GM23338 (cell line): Measurements from ENCODE around the gene EML1. TPM values are rescaled to one million over a fixed set of nuclear protein-coding genes. Genes with fewer than 3 reads are reported as not detected.

Experiments
- ATAC-seq: fragments of 200-7000 bp; cut with Tn5 transposase; 3 replicates; pipeline ENCODE4 v1.9.1; 2020
- DNase-seq: peaks from one replicate; pipeline ENCODE4 v3.0.0-alpha.2; 2015; ENCODE audit warnings: low spot score
- H2AFZ ChIP-seq: fragments of 200-600 bp; sonication (generic); 2 replicates; pipeline ENCODE4 v1.8.0; 2016; ENCODE audit warnings: antibody characterized with exemption, mild to moderate bottlenecking, moderate library complexity
- H3F3A ChIP-seq: fragments of 200-600 bp; sonication (generic); replicated peaks from 2 replicates; pipeline ENCODE4 v1.8.0; 2017; ENCODE audit warnings: antibody characterized with exemption, mixed run types, low read depth
- H3K27ac ChIP-seq: fragments of 200-600 bp; sonication (generic); 2 replicates; pipeline ENCODE4 v1.6.1; 2016; ENCODE audit warnings: low read depth
- H3K27me3 ChIP-seq: fragments of 200-600 bp; sonication (generic); 2 replicates; pipeline ENCODE4 v1.8.0; 2016; ENCODE audit warnings: mild to moderate bottlenecking, mixed run types, moderate library complexity; ENCODE audit not compliant: insufficient read depth
- H3K36me3 ChIP-seq: fragments of 200-600 bp; sonication (generic); 2 replicates; pipeline ENCODE4 v1.8.0; 2016; ENCODE audit warnings: mild to moderate bottlenecking; ENCODE audit not compliant: insufficient read depth
- H3K4me1 ChIP-seq: fragments of 200-600 bp; sonication (generic); 2 replicates; pipeline ENCODE4 v1.8.0; 2016; ENCODE audit warnings: mild to moderate bottlenecking, moderate library complexity; ENCODE audit not compliant: insufficient read depth
- H3K4me2 ChIP-seq: fragments of 200-600 bp; sonication (generic); 2 replicates; pipeline ENCODE4 v1.7.1; 2017; ENCODE audit warnings: mixed run types
- H3K4me3 ChIP-seq: fragments of 200-600 bp; sonication (generic); 2 replicates; pipeline ENCODE4 v1.6.1; 2016; ENCODE audit warnings: mixed run types
- H3K79me2 ChIP-seq: fragments of 200-600 bp; sonication (generic); replicated peaks from 2 replicates; pipeline ENCODE4 v1.8.0; 2017; ENCODE audit warnings: mild to moderate bottlenecking; ENCODE audit not compliant: insufficient read depth
- H3K9me2 ChIP-seq: fragments of 200-600 bp; sonication (generic); 2 replicates; pipeline ENCODE4 v1.8.0; 2017; ENCODE audit not compliant: insufficient read depth
- H4K20me1 ChIP-seq: fragments of 200-600 bp; sonication (generic); replicated peaks from 2 replicates; pipeline ENCODE4 v1.8.0; 2017; ENCODE audit warnings: mild to moderate bottlenecking; ENCODE audit not compliant: insufficient read depth
- H3K27ac Mint-ChIP-seq: 2 replicates; pipeline ENCODE4 v1.8.0; 2020; ENCODE audit warnings: inconsistent platforms, mild to moderate bottlenecking, moderate library complexity, mixed read lengths
- H3K27me3 Mint-ChIP-seq: 3 replicates; pipeline ENCODE4 v1.8.0; 2022; ENCODE audit warnings: low read depth, mild to moderate bottlenecking, moderate library complexity, mixed read lengths, inconsistent platforms; ENCODE audit not compliant: insufficient read depth, poor library complexity
- H3K36me3 Mint-ChIP-seq: 3 replicates; pipeline ENCODE4 v1.8.0; 2021; ENCODE audit warnings: low read depth, mild to moderate bottlenecking, inconsistent platforms, moderate library complexity, mixed read lengths
- H3K4me1 Mint-ChIP-seq: 3 replicates; pipeline ENCODE4 v1.8.0; 2020; ENCODE audit warnings: mild to moderate bottlenecking, inconsistent platforms, mixed read lengths
- H3K4me3 Mint-ChIP-seq: 3 replicates; pipeline ENCODE4 v1.8.0; 2021; ENCODE audit warnings: moderate library complexity, mild to moderate bottlenecking, inconsistent platforms, mixed read lengths
- H3K9me3 Mint-ChIP-seq: 3 replicates; pipeline ENCODE4 v1.8.0; 2020; ENCODE audit warnings: moderate library complexity, mild to moderate bottlenecking, inconsistent platforms, mixed read lengths
- CREB1 ChIP-seq: fragments of 250-450 bp; sonication (Bioruptor Pico); IDR thresholded peaks from 2 replicates; pipeline ENCODE4 v1.5.0; 2020; ENCODE audit warnings: low read depth, mild to moderate bottlenecking, moderate library complexity
- EZH2 ChIP-seq: fragments of 200-600 bp; sonication (generic); IDR thresholded peaks from one replicate; pipeline ENCODE4 v1.8.0; 2017; ENCODE audit warnings: antibody characterized with exemption, mild to moderate bottlenecking, low read depth; ENCODE audit not compliant: unreplicated experiment
- EZH2phosphoT487 ChIP-seq: fragments of 200-600 bp; sonication (generic); IDR thresholded peaks from one replicate; pipeline ENCODE4 v1.8.1; 2018; ENCODE audit warnings: antibody characterized with exemption; ENCODE audit not compliant: unreplicated experiment
- JUNB ChIP-seq: IDR thresholded peaks from one replicate; pipeline ENCODE4 v1.6.1; 2016; ENCODE audit warnings: antibody characterized with exemption; ENCODE audit not compliant: unreplicated experiment
- NANOG ChIP-seq: IDR thresholded peaks from 2 replicates; pipeline ENCODE4 v1.6.1; 2016; ENCODE audit warnings: antibody characterized with exemption, borderline replicate concordance
- POLR2AphosphoS5 ChIP-seq: IDR thresholded peaks from 2 replicates; pipeline ENCODE4 v1.6.1; 2016; ENCODE audit warnings: antibody characterized with exemption, low read depth
- REST ChIP-seq: IDR thresholded peaks from one replicate; pipeline ENCODE4 v1.6.1; 2018; ENCODE audit warnings: antibody characterized with exemption; ENCODE audit not compliant: unreplicated experiment
- STAT1 ChIP-seq: IDR thresholded peaks from one replicate; pipeline ENCODE4 v1.6.1; 2016; ENCODE audit warnings: antibody characterized with exemption; ENCODE audit not compliant: unreplicated experiment
- ZNF114 ChIP-seq: fragments of 250-450 bp; sonication (Bioruptor Pico); IDR thresholded peaks from 2 replicates; pipeline ENCODE4 v1.5.0; 2020; ENCODE audit warnings: mild to moderate bottlenecking, moderate library complexity
- polyA plus RNA-seq: library from polyadenylated mRNA; unstranded; fragments of >200 nt; fragmentation: Nextera tagmentation; extraction: Ambion mirVana; gene quantifications from 2 replicates; pipeline ENCODE4 v1.2.1, GENCODE V29; 2016
- total RNA-seq: library from RNA; depleted of rRNA; stranded (reverse); fragments of >200 nt; shearing (Covaris generic); gene quantifications from 2 replicates; pipeline ENCODE4 v1.2.3, GENCODE V29; 2014
- TF ChIP-seq, protein P1 (sequence below): fragments of 250-450 bp; sonication (Bioruptor Pico); IDR thresholded peaks from 2 replicates; pipeline ENCODE4 v1.5.0; 2020; ENCODE audit warnings: mild to moderate bottlenecking, moderate library complexity
- TF ChIP-seq, protein P2 (sequence below): IDR thresholded peaks from 2 replicates; pipeline ENCODE4 v1.6.1; 2016; ENCODE audit warnings: antibody characterized with exemption
- TF ChIP-seq, protein P3 (sequence below), 2 experiments: fragments of 200-600 bp in 1 of 2; sonication (generic) in 1 of 2; conservative IDR thresholded peaks; 2 replicates each; pipeline versions ENCODE4 v1.5.1 to v1.6.1; 2016 to 2017; ENCODE audit warnings: antibody characterized with exemption in 2 of 2, low read depth in 2 of 2, mild to moderate bottlenecking in 2 of 2, moderate library complexity in 1 of 2

EML1 gene
- total and polyA plus RNA-seq, 2 experiments from 2014 or later, result 7.0 to 18.1 TPM

GRCh38 chr14:99840774-99841305 is 47.6 kb downstream of the EML1 start (continued):
- no peak for TF ChIP-seq EZH2

- H4K20me1 ChIP-seq, result no peaks in the 10 kb centered on the region; the same call in 1 of the 2 replicates
- peak; percentile 35 for ATAC-seq
- TF ChIP-seq, protein P1, sequence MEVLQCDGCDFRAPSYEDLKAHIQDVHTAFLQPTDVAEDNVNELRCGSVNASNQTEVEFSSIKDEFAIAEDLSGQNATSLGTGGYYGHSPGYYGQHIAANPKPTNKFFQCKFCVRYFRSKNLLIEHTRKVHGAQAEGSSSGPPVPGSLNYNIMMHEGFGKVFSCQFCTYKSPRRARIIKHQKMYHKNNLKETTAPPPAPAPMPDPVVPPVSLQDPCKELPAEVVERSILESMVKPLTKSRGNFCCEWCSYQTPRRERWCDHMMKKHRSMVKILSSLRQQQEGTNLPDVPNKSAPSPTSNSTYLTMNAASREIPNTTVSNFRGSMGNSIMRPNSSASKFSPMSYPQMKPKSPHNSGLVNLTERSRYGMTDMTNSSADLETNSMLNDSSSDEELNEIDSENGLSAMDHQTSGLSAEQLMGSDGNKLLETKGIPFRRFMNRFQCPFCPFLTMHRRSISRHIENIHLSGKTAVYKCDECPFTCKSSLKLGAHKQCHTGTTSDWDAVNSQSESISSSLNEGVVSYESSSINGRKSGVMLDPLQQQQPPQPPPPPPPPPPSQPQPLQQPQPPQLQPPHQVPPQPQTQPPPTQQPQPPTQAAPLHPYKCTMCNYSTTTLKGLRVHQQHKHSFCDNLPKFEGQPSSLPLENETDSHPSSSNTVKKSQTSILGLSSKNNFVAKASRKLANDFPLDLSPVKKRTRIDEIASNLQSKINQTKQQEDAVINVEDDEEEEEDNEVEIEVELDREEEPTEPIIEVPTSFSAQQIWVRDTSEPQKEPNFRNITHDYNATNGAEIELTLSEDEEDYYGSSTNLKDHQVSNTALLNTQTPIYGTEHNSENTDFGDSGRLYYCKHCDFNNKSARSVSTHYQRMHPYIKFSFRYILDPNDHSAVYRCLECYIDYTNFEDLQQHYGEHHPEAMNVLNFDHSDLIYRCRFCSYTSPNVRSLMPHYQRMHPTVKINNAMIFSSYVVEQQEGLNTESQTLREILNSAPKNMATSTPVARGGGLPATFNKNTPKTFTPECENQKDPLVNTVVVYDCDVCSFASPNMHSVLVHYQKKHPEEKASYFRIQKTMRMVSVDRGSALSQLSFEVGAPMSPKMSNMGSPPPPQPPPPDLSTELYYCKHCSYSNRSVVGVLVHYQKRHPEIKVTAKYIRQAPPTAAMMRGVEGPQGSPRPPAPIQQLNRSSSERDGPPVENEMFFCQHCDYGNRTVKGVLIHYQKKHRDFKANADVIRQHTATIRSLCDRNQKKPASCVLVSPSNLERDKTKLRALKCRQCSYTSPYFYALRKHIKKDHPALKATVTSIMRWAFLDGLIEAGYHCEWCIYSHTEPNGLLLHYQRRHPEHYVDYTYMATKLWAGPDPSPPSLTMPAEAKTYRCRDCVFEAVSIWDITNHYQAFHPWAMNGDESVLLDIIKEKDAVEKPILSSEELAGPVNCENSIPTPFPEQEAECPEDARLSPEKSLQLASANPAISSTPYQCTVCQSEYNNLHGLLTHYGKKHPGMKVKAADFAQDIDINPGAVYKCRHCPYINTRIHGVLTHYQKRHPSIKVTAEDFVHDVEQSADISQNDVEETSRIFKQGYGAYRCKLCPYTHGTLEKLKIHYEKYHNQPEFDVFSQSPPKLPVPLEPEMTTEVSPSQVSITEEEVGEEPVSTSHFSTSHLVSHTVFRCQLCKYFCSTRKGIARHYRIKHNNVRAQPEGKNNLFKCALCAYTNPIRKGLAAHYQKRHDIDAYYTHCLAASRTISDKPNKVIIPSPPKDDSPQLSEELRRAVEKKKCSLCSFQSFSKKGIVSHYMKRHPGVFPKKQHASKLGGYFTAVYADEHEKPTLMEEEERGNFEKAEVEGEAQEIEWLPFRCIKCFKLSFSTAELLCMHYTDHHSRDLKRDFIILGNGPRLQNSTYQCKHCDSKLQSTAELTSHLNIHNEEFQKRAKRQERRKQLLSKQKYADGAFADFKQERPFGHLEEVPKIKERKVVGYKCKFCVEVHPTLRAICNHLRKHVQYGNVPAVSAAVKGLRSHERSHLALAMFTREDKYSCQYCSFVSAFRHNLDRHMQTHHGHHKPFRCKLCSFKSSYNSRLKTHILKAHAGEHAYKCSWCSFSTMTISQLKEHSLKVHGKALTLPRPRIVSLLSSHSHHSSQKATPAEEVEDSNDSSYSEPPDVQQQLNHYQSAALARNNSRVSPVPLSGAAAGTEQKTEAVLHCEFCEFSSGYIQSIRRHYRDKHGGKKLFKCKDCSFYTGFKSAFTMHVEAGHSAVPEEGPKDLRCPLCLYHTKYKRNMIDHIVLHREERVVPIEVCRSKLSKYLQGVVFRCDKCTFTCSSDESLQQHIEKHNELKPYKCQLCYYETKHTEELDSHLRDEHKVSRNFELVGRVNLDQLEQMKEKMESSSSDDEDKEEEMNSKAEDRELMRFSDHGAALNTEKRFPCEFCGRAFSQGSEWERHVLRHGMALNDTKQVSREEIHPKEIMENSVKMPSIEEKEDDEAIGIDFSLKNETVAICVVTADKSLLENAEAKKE (CRISPR knock-in tag), result no peak
- no peak for TF ChIP-seq EZH2
- no peak for TF ChIP-seq EZH2phosphoT487
- TF ChIP-seq, protein P2, sequence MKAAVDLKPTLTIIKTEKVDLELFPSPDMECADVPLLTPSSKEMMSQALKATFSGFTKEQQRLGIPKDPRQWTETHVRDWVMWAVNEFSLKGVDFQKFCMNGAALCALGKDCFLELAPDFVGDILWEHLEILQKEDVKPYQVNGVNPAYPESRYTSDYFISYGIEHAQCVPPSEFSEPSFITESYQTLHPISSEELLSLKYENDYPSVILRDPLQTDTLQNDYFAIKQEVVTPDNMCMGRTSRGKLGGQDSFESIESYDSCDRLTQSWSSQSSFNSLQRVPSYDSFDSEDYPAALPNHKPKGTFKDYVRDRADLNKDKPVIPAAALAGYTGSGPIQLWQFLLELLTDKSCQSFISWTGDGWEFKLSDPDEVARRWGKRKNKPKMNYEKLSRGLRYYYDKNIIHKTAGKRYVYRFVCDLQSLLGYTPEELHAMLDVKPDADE, result no peak
- TF ChIP-seq NANOG, result no peak
- TF ChIP-seq POLR2AphosphoS5, result no peak
- TF ChIP-seq ZNF114, result no peak
- TF ChIP-seq STAT1, result no peak
- TF ChIP-seq, protein P3, sequence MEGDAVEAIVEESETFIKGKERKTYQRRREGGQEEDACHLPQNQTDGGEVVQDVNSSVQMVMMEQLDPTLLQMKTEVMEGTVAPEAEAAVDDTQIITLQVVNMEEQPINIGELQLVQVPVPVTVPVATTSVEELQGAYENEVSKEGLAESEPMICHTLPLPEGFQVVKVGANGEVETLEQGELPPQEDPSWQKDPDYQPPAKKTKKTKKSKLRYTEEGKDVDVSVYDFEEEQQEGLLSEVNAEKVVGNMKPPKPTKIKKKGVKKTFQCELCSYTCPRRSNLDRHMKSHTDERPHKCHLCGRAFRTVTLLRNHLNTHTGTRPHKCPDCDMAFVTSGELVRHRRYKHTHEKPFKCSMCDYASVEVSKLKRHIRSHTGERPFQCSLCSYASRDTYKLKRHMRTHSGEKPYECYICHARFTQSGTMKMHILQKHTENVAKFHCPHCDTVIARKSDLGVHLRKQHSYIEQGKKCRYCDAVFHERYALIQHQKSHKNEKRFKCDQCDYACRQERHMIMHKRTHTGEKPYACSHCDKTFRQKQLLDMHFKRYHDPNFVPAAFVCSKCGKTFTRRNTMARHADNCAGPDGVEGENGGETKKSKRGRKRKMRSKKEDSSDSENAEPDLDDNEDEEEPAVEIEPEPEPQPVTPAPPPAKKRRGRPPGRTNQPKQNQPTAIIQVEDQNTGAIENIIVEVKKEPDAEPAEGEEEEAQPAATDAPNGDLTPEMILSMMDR (conservative IDR thresholded peaks at IDR 0.05; ENCODE audit: low read depth in 2 of 2), result no peak
- no peak for TF ChIP-seq REST
- no peak for TF ChIP-seq CREB1 (CRISPR knock-in tag)
- TF ChIP-seq JUNB, result no peak
Observed at GRCh38 chr14:99841436-99842071, 48.3 kb downstream of the EML1 start.

More at GRCh38 chr14:99841436-99842071, 48.3 kb downstream of the EML1 start:
- no peaks in the 10 kb centered on the region for H3K9me2 ChIP-seq
- no peak overlapping the region for H3K4me3 ChIP-seq
- H3K4me3 Mint-ChIP-seq, result no peak overlapping the region
- no peak for DNase-seq
- H3K4me1 ChIP-seq, result peaks cover 37% of the 10 kb centered on the region
- no peak overlapping the region for H3K27ac ChIP-seq
- H3K27me3 ChIP-seq, result peaks cover 5% of the 10 kb centered on the region; the same call in 1 of the 2 replicates
- no peaks in the 10 kb centered on the region for H3K36me3 ChIP-seq
- peaks cover 34% of the 10 kb centered on the region for H3K4me1 Mint-ChIP-seq
- no peaks in the 10 kb centered on the region for H3K9me3 Mint-ChIP-seq
- H3K36me3 Mint-ChIP-seq, result no peaks in the 10 kb centered on the region
- H3K27me3 Mint-ChIP-seq, result peaks cover 6% of the 10 kb centered on the region
- no peak overlapping the region for H3K4me2 ChIP-seq
- H3F3A ChIP-seq, result no peaks in the 10 kb centered on the region
- H3K27ac Mint-ChIP-seq, result no peak overlapping the region
- no peaks in the 10 kb centered on the region for H3K79me2 ChIP-seq
- no peak overlapping the region for H2AFZ ChIP-seq
